Liver (tissue), 2 donors: Measurements from ENCODE around the gene HSPA8.

Experiments used
- CTCF ChIP-seq: fragments of 150-350 bp; IDR thresholded peaks from 2 replicates; pipeline ENCODE4 v1.5.1; 2017; ENCODE audit warnings: improper control_type of control experiment, low read depth, low read length; ENCODE audit not compliant: missing input control
- FOXA2 ChIP-seq: IDR thresholded peaks from 2 replicates; pipeline ENCODE4 v1.6.1; 2016; ENCODE audit warnings: antibody characterized with exemption
- donor health status: healthy.

- no peak for TF ChIP-seq CTCF
- no peak for TF ChIP-seq FOXA2
Measured at GRCh38 chr11:123057661-123058305, 4.2 kb downstream of the HSPA8 start.
